ENCODE results near the gene MYH7B.

DNA sequence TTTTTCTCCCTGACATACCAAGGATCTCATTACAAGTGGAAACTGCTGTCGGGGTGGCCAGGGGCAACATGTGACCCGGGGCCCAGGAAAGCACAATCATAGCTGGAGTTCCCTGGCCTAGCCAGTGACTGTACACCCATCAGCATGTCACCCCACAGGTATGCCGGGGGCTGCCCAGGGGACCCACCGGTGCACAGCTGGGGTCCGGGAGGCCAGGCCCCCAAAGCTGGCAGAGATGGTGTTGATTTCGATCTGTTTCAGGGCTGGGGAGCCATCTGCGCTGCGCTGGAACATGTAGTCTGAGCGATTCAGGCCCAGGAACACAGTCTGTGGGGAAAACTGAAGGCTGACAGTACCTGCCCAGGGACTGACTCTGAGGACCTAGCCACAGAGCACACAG, 13.4 kb upstream of the MYH7B start:
- no peak for TF ChIP-seq POLR2A (IDR thresholded peaks at IDR 0.05)
- TF ChIP-seq, protein P1, sequence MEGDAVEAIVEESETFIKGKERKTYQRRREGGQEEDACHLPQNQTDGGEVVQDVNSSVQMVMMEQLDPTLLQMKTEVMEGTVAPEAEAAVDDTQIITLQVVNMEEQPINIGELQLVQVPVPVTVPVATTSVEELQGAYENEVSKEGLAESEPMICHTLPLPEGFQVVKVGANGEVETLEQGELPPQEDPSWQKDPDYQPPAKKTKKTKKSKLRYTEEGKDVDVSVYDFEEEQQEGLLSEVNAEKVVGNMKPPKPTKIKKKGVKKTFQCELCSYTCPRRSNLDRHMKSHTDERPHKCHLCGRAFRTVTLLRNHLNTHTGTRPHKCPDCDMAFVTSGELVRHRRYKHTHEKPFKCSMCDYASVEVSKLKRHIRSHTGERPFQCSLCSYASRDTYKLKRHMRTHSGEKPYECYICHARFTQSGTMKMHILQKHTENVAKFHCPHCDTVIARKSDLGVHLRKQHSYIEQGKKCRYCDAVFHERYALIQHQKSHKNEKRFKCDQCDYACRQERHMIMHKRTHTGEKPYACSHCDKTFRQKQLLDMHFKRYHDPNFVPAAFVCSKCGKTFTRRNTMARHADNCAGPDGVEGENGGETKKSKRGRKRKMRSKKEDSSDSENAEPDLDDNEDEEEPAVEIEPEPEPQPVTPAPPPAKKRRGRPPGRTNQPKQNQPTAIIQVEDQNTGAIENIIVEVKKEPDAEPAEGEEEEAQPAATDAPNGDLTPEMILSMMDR (IDR thresholded peaks at IDR 0.05), result no peak

Data from testis (tissue), 2 donors.